Colonic mucosa (tissue), 4 donors: ENCODE results near the gene ADORA2A. TPM values are rescaled to one million over a fixed set of nuclear protein-coding genes. Genes with fewer than 3 reads are reported as not detected.
A peak's percentile ranks its signal among the peaks of the same experiment; 100 is the strongest.

Experiments
- DNase-seq: peaks from one replicate; pipeline ENCODE4 v3.0.0-alpha.2; 2020
- H3K27ac ChIP-seq: fragments of 200-600 bp; one replicate; pipeline ENCODE4 v1.8.0; 2021
- H3K27me3 ChIP-seq: fragments of 200-600 bp; one replicate; pipeline ENCODE4 v1.8.0; 2021
- H3K36me3 ChIP-seq: fragments of 200-600 bp; one replicate; pipeline ENCODE4 v1.8.0; 2021
- H3K4me1 ChIP-seq: fragments of 200-600 bp; one replicate; pipeline ENCODE4 v1.8.0; 2021; ENCODE audit warnings: mild to moderate bottlenecking
- H3K4me3 ChIP-seq: fragments of 200-600 bp; one replicate; pipeline ENCODE4 v1.8.0; 2021
- H3K9ac ChIP-seq, 2 donors: one replicate each; pipeline ENCODE4 v1.7.0; 2013; ENCODE audit warnings: control low read depth in 2 of 2, low read depth in 2 of 2, low read length in 2 of 2
- H3K9me3 ChIP-seq: fragments of 200-600 bp; one replicate; pipeline ENCODE4 v1.8.0; 2021
- CTCF ChIP-seq: fragments of 200-600 bp; IDR thresholded peaks from one replicate; pipeline ENCODE4 v1.8.0; 2022; ENCODE audit warnings: antibody characterized with exemption, mild to moderate bottlenecking
- intact Hi-C: fragments of 100-400 bp; cut with DNase I; formaldehyde crosslinking; loops from one replicate; pipeline ENCODE4 v1.14.1; 2022
- total RNA-seq, 2 donors: library from RNA; stranded (reverse); fragmentation: NEBNext Ultra II Directional in 1 of 2; extraction: Animal tissue kit (Norgen Biotek cat#: 25700) in 1 of 2; gene quantifications; one replicate each; pipeline ENCODE4 v1.2.1, GENCODE V29; 2021
- donor health status: healthy.
- donor health status: DM: no; HTN: no; CAD: no.
- donor health status: DM: no; HTN: no; CAD: no.

Gene ADORA2A
- total RNA-seq, 2 donors from 2014 or later: 1.5 to 2.5 TPM

- intact Hi-C loops: no loop called here
- no peaks in the 10 kb centered on the region for H3K36me3 ChIP-seq
- H3K9me3 ChIP-seq: no peaks in the 10 kb centered on the region
- H3K27ac ChIP-seq: peak overlapping the region; percentile 57
- H3K4me1 ChIP-seq: peaks cover 8% of the 10 kb centered on the region
- no peak overlapping the region for H3K4me3 ChIP-seq
- TF ChIP-seq CTCF: no peak
- DNase-seq: no peak
- no peak overlapping the region for H3K9ac ChIP-seq
- peaks cover 16% of the 10 kb centered on the region for H3K27me3 ChIP-seq
Observed at GRCh38 chr22:24428751-24429410, 1.5 kb downstream of the ADORA2A start.

GRCh38 chr22:24429411-24430365 lies 2.3 kb downstream of the ADORA2A start:
- intact Hi-C loops: no loop called here
- Histone ChIP-seq H3K4me1 (peaks cover 8% of the 10 kb centered on the region), H3K9me3 (no peaks in the 10 kb centered on the region), H3K9ac (peak overlapping the region in 1 of 2 donors; percentile 3), H3K36me3 (no peaks in the 10 kb centered on the region), H3K27ac (no peak overlapping the region), H3K4me3 (no peak overlapping the region), H3K27me3 (peaks cover 9% of the 10 kb centered on the region)
- no peak for DNase-seq
- TF ChIP-seq CTCF: no peak

- no peak overlapping the region for H3K4me3 ChIP-seq
- H3K27ac ChIP-seq: no peak overlapping the region
- H3K9ac ChIP-seq: no peak overlapping the region
- TF ChIP-seq CTCF: no peak
- no peak for DNase-seq
- no peaks in the 10 kb centered on the region for H3K36me3 ChIP-seq
- no peaks in the 10 kb centered on the region for H3K9me3 ChIP-seq
- no peaks in the 10 kb centered on the region for H3K27me3 ChIP-seq
- H3K4me1 ChIP-seq: peaks cover 8% of the 10 kb centered on the region
- intact Hi-C loops: no loop called here
Observed at GRCh38 chr22:24430431-24431308, 3.3 kb downstream of the ADORA2A start.

- H3K9me3 ChIP-seq: no peaks in the 10 kb centered on the region
- no peaks in the 10 kb centered on the region for H3K36me3 ChIP-seq
- H3K9ac ChIP-seq: no peak overlapping the region
- intact Hi-C loops: no loop called here
- no peaks in the 10 kb centered on the region for H3K27me3 ChIP-seq
- no peak for TF ChIP-seq CTCF
- DNase-seq: no peak
- no peak overlapping the region for H3K4me3 ChIP-seq
- H3K4me1 ChIP-seq: peaks cover 8% of the 10 kb centered on the region
- H3K27ac ChIP-seq: no peak overlapping the region
Observed at GRCh38 chr22:24431309-24432034, 4.1 kb downstream of the ADORA2A start.
